ENCODE measurements around the gene PEDS1. TPM values are rescaled to one million over a fixed set of nuclear protein-coding genes. Genes with fewer than 3 reads are reported as not detected.

PEDS1 gene
- total and polyA plus RNA-seq, 10 of the 15 experiments (the other 5 are each of a cell fraction or from before 2014, with no cell fraction given), result 1.7 to 25.6 (median 16.8) TPM

DNA sequence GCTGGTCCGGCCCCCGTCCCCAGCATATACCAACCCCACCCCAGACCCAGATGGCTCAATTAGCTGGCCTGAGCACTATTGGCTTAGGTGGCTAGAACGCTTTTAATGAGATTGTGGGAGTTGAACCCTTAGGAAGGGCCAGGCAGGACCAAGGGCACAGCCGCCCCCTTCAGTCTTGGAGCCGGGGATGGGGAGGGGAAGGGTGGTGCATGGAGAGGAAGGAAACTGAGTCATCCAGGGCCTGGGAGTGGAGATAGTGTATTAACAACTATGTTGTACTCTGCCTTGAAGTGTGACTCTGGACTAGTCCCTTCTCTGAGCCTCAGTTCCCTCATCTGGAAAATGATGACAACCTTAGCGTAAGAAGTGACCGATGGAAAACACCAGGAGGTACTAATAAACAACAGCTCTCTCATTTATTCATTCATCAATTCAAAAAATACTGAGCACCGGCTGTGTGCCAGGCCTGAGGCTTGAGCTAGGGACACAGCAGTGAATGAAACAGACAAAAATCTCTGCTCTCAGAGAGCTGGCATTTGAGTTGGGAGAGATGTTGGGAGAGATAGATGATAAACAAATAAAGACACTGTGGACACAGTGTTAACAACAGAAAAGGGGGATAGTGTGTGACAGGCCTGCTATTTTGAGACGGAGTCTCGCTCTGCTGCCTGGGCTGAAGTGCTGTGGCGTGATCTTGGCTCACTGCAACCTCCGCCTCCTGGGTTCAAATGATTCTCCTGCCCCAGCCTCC, 11.5 kb downstream of the PEDS1 start (continued):
- TF ChIP-seq, protein P1, sequence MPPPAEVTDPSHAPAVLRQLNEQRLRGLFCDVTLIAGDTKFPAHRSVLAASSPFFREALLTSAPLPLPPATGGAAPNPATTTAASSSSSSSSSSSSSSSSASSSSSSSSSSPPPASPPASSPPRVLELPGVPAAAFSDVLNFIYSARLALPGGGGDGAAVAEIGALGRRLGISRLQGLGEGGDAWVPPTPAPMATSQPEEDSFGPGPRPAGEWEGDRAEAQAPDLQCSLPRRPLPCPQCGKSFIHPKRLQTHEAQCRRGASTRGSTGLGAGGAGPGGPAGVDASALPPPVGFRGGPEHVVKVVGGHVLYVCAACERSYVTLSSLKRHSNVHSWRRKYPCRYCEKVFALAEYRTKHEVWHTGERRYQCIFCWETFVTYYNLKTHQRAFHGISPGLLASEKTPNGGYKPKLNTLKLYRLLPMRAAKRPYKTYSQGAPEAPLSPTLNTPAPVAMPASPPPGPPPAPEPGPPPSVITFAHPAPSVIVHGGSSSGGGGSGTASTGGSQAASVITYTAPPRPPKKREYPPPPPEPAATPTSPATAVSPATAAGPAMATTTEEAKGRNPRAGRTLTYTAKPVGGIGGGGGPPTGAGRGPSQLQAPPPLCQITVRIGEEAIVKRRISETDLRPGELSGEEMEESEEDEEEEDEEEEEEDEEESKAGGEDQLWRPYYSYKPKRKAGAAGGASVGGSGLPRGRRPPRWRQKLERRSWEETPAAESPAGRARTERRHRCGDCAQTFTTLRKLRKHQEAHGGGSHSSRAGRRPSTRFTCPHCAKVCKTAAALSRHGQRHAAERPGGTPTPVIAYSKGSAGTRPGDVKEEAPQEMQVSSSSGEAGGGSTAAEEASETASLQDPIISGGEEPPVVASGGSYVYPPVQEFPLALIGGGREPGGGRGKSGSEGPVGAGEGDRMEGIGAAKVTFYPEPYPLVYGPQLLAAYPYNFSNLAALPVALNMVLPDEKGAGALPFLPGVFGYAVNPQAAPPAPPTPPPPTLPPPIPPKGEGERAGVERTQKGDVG (CRISPR knock-in tag; IDR thresholded peaks at IDR 0.05), result no peak

DNA sequence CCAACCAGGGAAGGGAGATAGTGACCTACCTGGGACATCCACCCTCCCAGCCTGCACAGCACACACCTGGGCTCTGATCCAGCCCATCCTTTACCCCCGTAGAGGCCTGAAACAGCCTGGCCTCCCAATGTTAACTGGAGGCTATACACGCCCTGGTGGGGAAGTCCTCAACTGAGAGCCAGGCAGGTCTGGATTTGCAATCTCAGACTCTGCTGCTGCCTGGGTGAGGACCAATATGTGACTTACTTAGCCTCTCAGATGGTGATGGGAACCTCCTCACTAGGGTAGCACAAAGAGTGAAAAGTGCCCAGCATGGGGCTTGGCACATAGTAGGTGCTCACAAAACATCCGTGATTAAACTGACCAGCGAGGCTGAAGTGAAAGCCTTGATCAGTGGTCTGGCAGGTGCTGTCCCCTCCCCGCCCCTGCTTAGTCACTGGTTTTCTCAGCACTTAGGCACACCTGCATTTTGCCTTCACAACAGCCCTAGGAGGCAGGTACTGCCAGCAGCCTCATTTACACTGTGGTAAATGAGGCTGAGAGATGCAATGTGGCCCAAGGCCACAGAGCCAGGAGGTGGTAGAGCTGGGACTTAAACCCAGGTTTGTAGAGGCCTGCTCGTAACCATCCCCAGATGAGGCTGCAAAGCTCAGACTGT, 12.4 kb downstream of the PEDS1 start:
- 85% methylated on average over 6 of the region's 6 CpGs for WGBS (ENCODE audit: insufficient coverage, insufficient replicate concordance, low lambda C conversion rate, missing lambda C conversion rate)
- CTCF ChIA-PET, result interaction anchor here (1.5 kb wide), 1 partner anchor 55 kb away, joined by 4 read pairs; no protein-coding TSS in a partner anchor
- Histone ChIP-seq H3K9ac (ENCODE audit: control insufficient read depth, insufficient read depth, low read length) (no peak overlapping the region), H3K4me3 (no peak overlapping the region), H3K9me3 (replicated peaks; ENCODE audit: control insufficient read depth, insufficient read depth, low read length) (no peaks in the 10 kb centered on the region), H3K27me3 (replicated peaks in 1 of 2; ENCODE audit: control insufficient read depth in 2 of 2, insufficient read depth in 2 of 2, low read length in 1 of 2) (no peaks in the 10 kb centered on the region), H3K79me2 (ENCODE audit: control insufficient read depth, insufficient read depth, low read length) (peaks cover 5% of the 10 kb centered on the region), H3K27ac (ENCODE audit: control insufficient read depth, insufficient read depth) (no peak overlapping the region), H3K4me2 (ENCODE audit: control insufficient read depth, insufficient read depth) (no peak overlapping the region), H4K20me1 (ENCODE audit: control insufficient read depth, insufficient read depth) (no peaks in the 10 kb centered on the region), H3K36me3 (ENCODE audit: control insufficient read depth in 2 of 2, insufficient read depth in 2 of 2, low read length in 1 of 2) (peaks cover 0 to 20% of the 10 kb centered on the region in 2 experiments), H2AFZ (ENCODE audit: control insufficient read depth, low read depth, low read length) (no peak overlapping the region), H3K4me1 (ENCODE audit: control insufficient read depth, insufficient read depth, low read length) (peaks cover 1% of the 10 kb centered on the region)
- DNase-seq (ENCODE audit: low read depth, low spot score), result no peak
- FAIRE-seq, result no peak
- ATAC-seq, result no peak
- BruUV-seq (replicated peaks), result no TSS peak
- POLR2A ChIA-PET, result interaction anchor here (0.5 kb wide), 1 partner anchor 142 kb away, joined by 3 read pairs; no protein-coding TSS in a partner anchor
- RAD21 ChIA-PET (ENCODE audit: unreplicated experiment), result no interaction called here
- intact Hi-C loops (cut with micrococcal nuclease; ENCODE audit: unreplicated experiment), result no loop called here
- in situ Hi-C loops (cut with MboI), result no loop called here
- SMC1A ChIA-PET (ENCODE audit: uncharacterized antibody, unreplicated experiment), result no interaction called here
- TF ChIP-seq KLF5 (IDR thresholded peaks at IDR 0.05; ENCODE audit: partially characterized antibody) (no peak), ESRRA (IDR thresholded peaks at IDR 0.05; ENCODE audit: low read length) (no peak), RAD21 (IDR thresholded peaks at IDR 0.05; ENCODE audit: insufficient read depth, low read depth, low read length) (no peak), KDM1A (IDR thresholded peaks at IDR 0.05; ENCODE audit: borderline replicate concordance) (no peak), BHLHE40 (IDR thresholded peaks at IDR 0.05; ENCODE audit: borderline replicate concordance in 1 of 2, low read depth in 2 of 2, low read length in 1 of 2) (no peak), NRF1 (conservative IDR thresholded peaks at IDR 0.05; ENCODE audit: low read depth, low read length) (no peak), WRNIP1 (IDR thresholded peaks at IDR 0.05; ENCODE audit: borderline replicate concordance, low read depth, low read length) (no peak), ZNF622 (IDR thresholded peaks at IDR 0.05) (no peak), PML (IDR thresholded peaks at IDR 0.05; ENCODE audit: low read length) (no peak), PAX5 (IDR thresholded peaks at IDR 0.05; ENCODE audit: borderline replicate concordance, low read depth, low read length) (no peak), JUNB (IDR thresholded peaks at IDR 0.05) (no peak), BCL11A (IDR thresholded peaks at IDR 0.05; ENCODE audit: low read depth, low read length) (no peak)
- TF ChIP-seq, protein P2, sequence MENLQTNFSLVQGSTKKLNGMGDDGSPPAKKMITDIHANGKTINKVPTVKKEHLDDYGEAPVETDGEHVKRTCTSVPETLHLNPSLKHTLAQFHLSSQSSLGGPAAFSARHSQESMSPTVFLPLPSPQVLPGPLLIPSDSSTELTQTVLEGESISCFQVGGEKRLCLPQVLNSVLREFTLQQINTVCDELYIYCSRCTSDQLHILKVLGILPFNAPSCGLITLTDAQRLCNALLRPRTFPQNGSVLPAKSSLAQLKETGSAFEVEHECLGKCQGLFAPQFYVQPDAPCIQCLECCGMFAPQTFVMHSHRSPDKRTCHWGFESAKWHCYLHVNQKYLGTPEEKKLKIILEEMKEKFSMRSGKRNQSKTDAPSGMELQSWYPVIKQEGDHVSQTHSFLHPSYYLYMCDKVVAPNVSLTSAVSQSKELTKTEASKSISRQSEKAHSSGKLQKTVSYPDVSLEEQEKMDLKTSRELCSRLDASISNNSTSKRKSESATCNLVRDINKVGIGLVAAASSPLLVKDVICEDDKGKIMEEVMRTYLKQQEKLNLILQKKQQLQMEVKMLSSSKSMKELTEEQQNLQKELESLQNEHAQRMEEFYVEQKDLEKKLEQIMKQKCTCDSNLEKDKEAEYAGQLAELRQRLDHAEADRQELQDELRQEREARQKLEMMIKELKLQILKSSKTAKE (IDR thresholded peaks at IDR 0.05; ENCODE audit: low read depth, poor library complexity, severe bottlenecking), result no peak
- TF ChIP-seq, protein P3, sequence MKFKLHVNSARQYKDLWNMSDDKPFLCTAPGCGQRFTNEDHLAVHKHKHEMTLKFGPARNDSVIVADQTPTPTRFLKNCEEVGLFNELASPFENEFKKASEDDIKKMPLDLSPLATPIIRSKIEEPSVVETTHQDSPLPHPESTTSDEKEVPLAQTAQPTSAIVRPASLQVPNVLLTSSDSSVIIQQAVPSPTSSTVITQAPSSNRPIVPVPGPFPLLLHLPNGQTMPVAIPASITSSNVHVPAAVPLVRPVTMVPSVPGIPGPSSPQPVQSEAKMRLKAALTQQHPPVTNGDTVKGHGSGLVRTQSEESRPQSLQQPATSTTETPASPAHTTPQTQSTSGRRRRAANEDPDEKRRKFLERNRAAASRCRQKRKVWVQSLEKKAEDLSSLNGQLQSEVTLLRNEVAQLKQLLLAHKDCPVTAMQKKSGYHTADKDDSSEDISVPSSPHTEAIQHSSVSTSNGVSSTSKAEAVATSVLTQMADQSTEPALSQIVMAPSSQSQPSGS (IDR thresholded peaks at IDR 0.05; ENCODE audit: low read length), result no peak

All from GM12878 (cell line).